Activated CD4-positive, alpha-beta T cell treated with anti-CD3 and anti-CD28 coated beads, Interleukin-2, amount 50 U/mL, for 16 hours (primary cell): Measurements from ENCODE around the gene ST6GAL2.

Experiments
- DNase-seq: peaks from one replicate; pipeline ENCODE4 v3.0.0-alpha.2; 2020

The ST6GAL2 gene

GRCh38 chr2:106816974-106817373 is 69.0 kb downstream of the ST6GAL2 start:
- no peak for DNase-seq

- no peak for DNase-seq
Measured at GRCh38 chr2:106812841-106813240, 73.1 kb downstream of the ST6GAL2 start.

DNA sequence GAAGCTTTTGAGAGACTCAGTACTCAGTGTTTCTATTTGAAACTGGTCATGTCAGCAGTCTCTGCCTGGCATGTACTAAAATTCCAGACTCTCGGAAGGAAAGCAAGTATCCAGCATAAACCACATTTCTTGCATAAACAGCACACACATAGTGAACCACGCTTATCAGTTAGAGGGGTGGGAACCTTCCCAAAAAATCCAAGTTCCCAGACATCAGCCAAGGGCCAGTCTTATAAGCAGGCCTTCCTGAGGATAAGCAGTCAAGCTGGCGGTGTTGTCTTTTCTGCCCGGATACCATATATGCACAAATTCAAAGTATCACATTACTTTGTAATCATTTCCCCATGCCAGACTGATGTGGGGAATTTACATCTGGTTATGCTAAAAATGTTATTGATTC is 73.6 kb downstream of the ST6GAL2 start:
- no peak for DNase-seq

GRCh38 chr2:106805716-106806115 is 80.3 kb downstream of the ST6GAL2 start:
- DNase-seq, result no peak

- no peak for DNase-seq
Measured at GRCh38 chr2:106804161-106804560, 81.8 kb downstream of the ST6GAL2 start.

DNA sequence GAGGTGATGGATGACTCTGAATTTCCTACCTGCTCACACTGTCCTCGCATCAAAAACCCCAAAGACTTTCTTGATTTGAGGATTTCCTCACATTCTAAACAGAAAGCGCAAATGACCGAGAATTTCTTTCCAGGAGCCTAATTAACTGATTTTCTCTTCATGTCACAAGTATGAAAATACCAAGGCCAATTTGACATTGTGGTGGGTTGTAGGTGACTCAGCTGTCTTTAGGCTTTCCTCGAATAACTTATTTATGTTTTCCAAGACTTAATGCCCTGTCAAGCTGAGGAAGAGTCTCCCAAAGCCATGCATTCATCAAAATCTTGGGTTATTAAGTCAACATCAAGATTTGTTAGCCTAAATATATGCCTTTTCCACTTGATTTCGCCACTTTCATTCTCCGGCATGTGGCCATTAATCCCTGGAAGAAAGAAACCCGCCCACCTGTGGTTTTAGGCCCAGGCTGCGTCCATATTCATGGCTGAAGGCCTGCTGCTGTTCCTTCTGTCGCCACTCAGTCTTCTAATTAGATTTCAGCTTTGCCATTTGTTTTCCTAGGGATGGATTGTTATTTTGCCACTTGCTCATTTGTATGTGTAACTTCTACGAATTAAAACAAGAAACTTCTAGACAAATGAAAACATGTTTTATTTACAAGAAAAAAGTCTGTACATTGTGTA is 84.9 kb downstream of the ST6GAL2 start:
- no peak for DNase-seq

- no peak for DNase-seq
Measured at GRCh38 chr2:106800180-106800579, 85.8 kb downstream of the ST6GAL2 start.

- no peak for DNase-seq
Measured at GRCh38 chr2:106798826-106799552, 87.0 kb downstream of the ST6GAL2 start.

GRCh38 chr2:106797494-106797893 is 88.5 kb downstream of the ST6GAL2 start:
- no peak for DNase-seq

DNA sequence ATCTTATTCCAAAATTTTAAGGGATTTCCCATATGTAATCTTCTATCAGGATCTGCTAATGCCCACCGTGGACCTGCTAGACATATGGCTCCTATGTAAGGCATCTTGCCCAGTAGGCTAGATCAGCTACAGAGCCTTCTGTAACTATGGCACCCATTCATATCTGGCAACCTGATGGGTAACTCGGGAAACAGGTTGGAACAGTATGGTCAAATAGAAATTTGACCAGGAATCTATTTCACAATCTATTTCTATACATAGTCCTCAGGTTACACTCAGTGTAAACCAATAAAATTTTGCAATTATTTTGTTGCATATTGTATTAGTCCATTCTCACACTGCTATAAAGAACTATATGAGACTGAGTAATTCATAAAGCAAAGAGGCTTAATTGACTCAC is 93.3 kb downstream of the ST6GAL2 start:
- DNase-seq, result no peak

- peak; percentile 19 for DNase-seq
Measured at GRCh38 chr2:106789185-106789584, 96.8 kb downstream of the ST6GAL2 start.

GRCh38 chr2:106782681-106783080 is 103.3 kb downstream of the ST6GAL2 start:
- DNase-seq, result no peak

GRCh38 chr2:106781196-106781595 is 104.8 kb downstream of the ST6GAL2 start:
- DNase-seq, result no peak

GRCh38 chr2:106771811-106772210 is 114.2 kb downstream of the ST6GAL2 start:
- no peak for DNase-seq

DNA sequence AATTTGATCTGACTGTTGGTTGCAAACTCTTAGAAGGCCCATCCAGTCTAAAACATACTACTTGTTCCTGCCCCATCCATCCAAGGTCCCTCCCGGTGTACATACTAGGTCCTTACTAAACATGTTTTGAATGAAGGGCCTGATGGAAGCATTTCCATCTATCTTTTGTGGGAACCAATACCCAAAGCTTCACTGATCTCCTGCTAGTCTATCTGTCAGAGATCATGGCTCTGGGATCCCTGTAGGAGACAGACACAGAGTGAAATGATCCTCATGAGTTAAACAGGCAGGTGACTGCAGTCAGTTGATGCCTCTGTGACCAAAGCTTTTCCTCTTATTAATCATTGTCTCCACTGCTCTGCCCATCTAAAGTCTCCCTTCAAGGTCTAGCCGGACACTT is 115.0 kb downstream of the ST6GAL2 start:
- no peak for DNase-seq

GRCh38 chr2:106764614-106765013 is 121.4 kb downstream of the ST6GAL2 start:
- DNase-seq, result no peak

GRCh38 chr2:106759966-106760365 is 126.0 kb downstream of the ST6GAL2 start:
- no peak for DNase-seq

GRCh38 chr2:106758901-106759497 is 127.0 kb downstream of the ST6GAL2 start:
- DNase-seq, result no peak
